Measurements from ENCODE around the gene BLM. TPM values are rescaled to one million over a fixed set of nuclear protein-coding genes. Genes with fewer than 3 reads are reported as not detected.

Gene BLM
- total and polyA plus RNA-seq, 2 of the 8 experiments (the other 6 are each of a cell fraction or from before 2014, with no cell fraction given) = 15.2 to 46.7 TPM

- H2AFZ ChIP-seq (ENCODE audit: low read length) = 0 out of 2 replicates have a peak overlapping the region, but pooled peaks have one; percentile 12
- H3K23me2 ChIP-seq (ENCODE audit: low read depth, low read length) = no peaks in the 10 kb centered on the region
- WGBS, 2 experiments (ENCODE audit: extremely low coverage in 1 of 2, insufficient coverage in 1 of 2, insufficient read length in 1 of 2, insufficient replicate concordance in 2 of 2, low coverage in 1 of 2, low lambda C conversion rate in 2 of 2, missing lambda C conversion rate in 1 of 2) = 76% methylated on average over 7 of the region's 7 CpGs; no CpG with 5 or more reads in 1 of the 2 experiments
- CTCF ChIA-PET (ENCODE audit: partially characterized antibody) = no interaction called here
- H3K79me2 ChIP-seq (ENCODE audit: control insufficient read depth in 1 of 2, insufficient read depth in 2 of 2, low read length in 2 of 2) = no peaks in the 10 kb centered on the region
- POLR2A ChIA-PET (ENCODE audit: partially characterized antibody) = no interaction called here
- no peak overlapping the region for H2BK20ac ChIP-seq (ENCODE audit: low read length)
- no peak overlapping the region; a peak in 1 of 7 replicates for H3K9ac ChIP-seq (replicated peaks in 1 of 4; ENCODE audit: extremely low read depth in 1 of 4, low read depth in 3 of 4, low read length in 3 of 4)
- H3K4ac ChIP-seq (replicated peaks; ENCODE audit: insufficient read length, low read depth, low read length) = no peak overlapping the region
- H3K79me1 ChIP-seq (ENCODE audit: low read depth, low read length) = no peaks in the 10 kb centered on the region
- no peak overlapping the region for H2BK15ac ChIP-seq (ENCODE audit: low read length)
- H3K4me3 ChIP-seq (ENCODE audit: extremely low read depth in 1 of 4, insufficient read depth in 2 of 4, low read depth in 3 of 4, low read length in 4 of 4) = no peak overlapping the region
- H3K36me3 ChIP-seq (ENCODE audit: control insufficient read depth in 2 of 4, insufficient read depth in 4 of 4, low read length in 3 of 4) = peaks cover 0 to 3% (median 0%) of the 10 kb centered on the region in 4 experiments; a peak in 3 of 8 replicates
- no peak overlapping the region for H2BK12ac ChIP-seq (ENCODE audit: low read depth, low read length)
- H3K4me1 ChIP-seq (replicated peaks in 1 of 4; ENCODE audit: control insufficient read depth in 3 of 4, insufficient read depth in 4 of 4, low read length in 3 of 4) = no peaks in the 10 kb centered on the region
- no peaks in the 10 kb centered on the region for H3K27me3 ChIP-seq (replicated peaks in 1 of 4; ENCODE audit: control insufficient read depth in 3 of 4, extremely low read depth in 1 of 4, insufficient read depth in 3 of 4, low read length in 3 of 4)
- no peak overlapping the region for H3K23ac ChIP-seq (ENCODE audit: insufficient read length)
- no peak for TF ChIP-seq CTCF (IDR thresholded peaks at IDR 0.05; ENCODE audit: control extremely low read depth in 1 of 3, insufficient read depth in 1 of 3, low read depth in 1 of 3, low read length in 3 of 3)
- no peak for TF ChIP-seq SUZ12 (IDR thresholded peaks at IDR 0.05; ENCODE audit: low read length)
- no peak for TF ChIP-seq CBX8 (IDR thresholded peaks at IDR 0.05; ENCODE audit: borderline replicate concordance, low read depth, low read length)
- no peak for TF ChIP-seq BCL11A (IDR thresholded peaks at IDR 0.05; ENCODE audit: low read depth in 2 of 2, low read length in 2 of 2)
- no peak for TF ChIP-seq RNF2 (IDR thresholded peaks at IDR 0.05; ENCODE audit: borderline replicate concordance, low read depth, low read length, missing control alignments, poor library complexity, severe bottlenecking)
- no peak for TF ChIP-seq NRF1 (IDR thresholded peaks at IDR 0.05; ENCODE audit: low read depth, low read length)
- H2BK120ac ChIP-seq (replicated peaks; ENCODE audit: low read depth, low read length) = no peak overlapping the region
- no peak overlapping the region for H2AK5ac ChIP-seq (ENCODE audit: low read depth, low read length)
- H3K9me3 ChIP-seq (ENCODE audit: insufficient read depth in 2 of 2, low read depth in 1 of 2, low read length in 1 of 2) = no peaks in the 10 kb centered on the region
- H4K8ac ChIP-seq (ENCODE audit: extremely low read depth, insufficient read depth, low read length) = no peak overlapping the region
- H3K4me2 ChIP-seq (ENCODE audit: insufficient read depth in 1 of 2, low read depth in 2 of 2, low read length in 2 of 2) = no peak overlapping the region
- H4K20me1 ChIP-seq (replicated peaks in 1 of 2; ENCODE audit: control insufficient read depth in 1 of 2, insufficient read depth in 2 of 2, low read length in 2 of 2) = no peaks in the 10 kb centered on the region
- no peak overlapping the region for H2BK5ac ChIP-seq (ENCODE audit: low read depth, low read length)
- H3K14ac ChIP-seq (ENCODE audit: insufficient read length) = no peak overlapping the region
- H4K5ac ChIP-seq (ENCODE audit: insufficient read length, low read depth, low read length) = no peak overlapping the region
- no peak overlapping the region for H4K91ac ChIP-seq (replicated peaks; ENCODE audit: insufficient read length, low read length)
- H3K56ac ChIP-seq (replicated peaks; ENCODE audit: insufficient read length, low read depth, low read length) = no peak overlapping the region
- H3K27ac ChIP-seq (ENCODE audit: low read depth, low read length) = no peak overlapping the region
- peak in 1 of 2 experiments; percentile 50 for DNase-seq (ENCODE audit: low read depth in 1 of 2, low spot score in 2 of 2)
- FAIRE-seq = no peak
- no peak overlapping the region for H3K18ac ChIP-seq (ENCODE audit: extremely low read depth, low read length)
Measured at GRCh38 chr15:90710436-90711027, 6.6 kb upstream of the BLM start.

Data from H1 (cell line).